Lung (tissue), 12 donors: Measurements from ENCODE around the gene TCF7. TPM values are rescaled to one million over a fixed set of nuclear protein-coding genes. Genes with fewer than 3 reads are reported as not detected.

Experiments
- ATAC-seq: fragments of 200-7000 bp; cut with Tn5 transposase; one replicate; pipeline ENCODE4 v1.9.1; 2020; ENCODE audit warnings: moderate number of reproducible peaks; ENCODE audit not compliant: insufficient read depth, low FRiP score
- DNase-seq, 3 donors: peaks; one replicate each; pipeline ENCODE4 v3.0.0-alpha.2; 2013 to 2017
- H3K27ac ChIP-seq, 2 donors: one replicate each; pipeline ENCODE4 v1.5.1; 2013; ENCODE audit warnings: mild to moderate bottlenecking in 2 of 2, moderate library complexity in 2 of 2, control low read depth in 1 of 2, inconsistent platforms in 1 of 2, low read depth in 1 of 2, low read length in 1 of 2
- H3K27me3 ChIP-seq, 3 donors: one replicate each; pipeline ENCODE4 v1.5.1; 2013; ENCODE audit warnings: low read length in 2 of 3; ENCODE audit not compliant: control insufficient read depth in 3 of 3, insufficient read depth in 3 of 3
- H3K36me3 ChIP-seq, 4 donors: one replicate each; pipeline ENCODE4 v1.5.1; 2013; ENCODE audit warnings: low read length in 4 of 4, mild to moderate bottlenecking in 1 of 4, moderate library complexity in 1 of 4; ENCODE audit not compliant: control insufficient read depth in 4 of 4, insufficient read depth in 4 of 4
- H3K4me1 ChIP-seq, 5 donors: one replicate each; pipeline ENCODE4 v1.5.1; 2013; ENCODE audit warnings: low read length in 5 of 5, mild to moderate bottlenecking in 2 of 5, moderate library complexity in 1 of 5; ENCODE audit not compliant: control insufficient read depth in 5 of 5, insufficient read depth in 5 of 5
- H3K4me3 ChIP-seq: one replicate; pipeline ENCODE4 v1.5.1; 2013; ENCODE audit warnings: mild to moderate bottlenecking, control low read depth, moderate library complexity
- H3K9ac ChIP-seq, 2 donors: one replicate each; pipeline ENCODE4 v1.5.1; 2013; ENCODE audit warnings: low read length in 2 of 2, control low read depth in 1 of 2; ENCODE audit not compliant: insufficient read depth in 1 of 2
- H3K9me3 ChIP-seq, 4 donors: one replicate each; pipeline ENCODE4 v1.5.1; 2013; ENCODE audit warnings: low read length in 3 of 4, mild to moderate bottlenecking in 1 of 4, moderate library complexity in 1 of 4; ENCODE audit not compliant: control insufficient read depth in 4 of 4, insufficient read depth in 3 of 4
- CTCF ChIP-seq: IDR thresholded peaks from 2 replicates; pipeline ENCODE4 v1.5.1; 2012; ENCODE audit warnings: mild to moderate bottlenecking; ENCODE audit errors: control extremely low read depth, extremely low read depth
- WGBS, 2 donors: extraction: QIAGEN DNeasy Blood & Tissue Kit; methylation state at CpG; one replicate each; pipeline ENCODE4 v1.1.7; 2013; 5-methylcytosine and 5-hydroxymethylcytosine counted together
- polyA plus RNA-seq, 2 donors: library from polyadenylated mRNA; stranded (reverse); fragments of 200-250 nt; gene quantifications; one replicate each; pipeline ENCODE4 v1.2.1, GENCODE V29; 2013
- total RNA-seq, 2 donors: library from RNA; depleted of rRNA in 1 of 2; stranded (reverse); fragments of >200 nt in 1 of 2; gene quantifications; one replicate each; pipeline ENCODE4 v1.2.1, GENCODE V29; 2014 to 2021
- donor health status: control.
- donor health status: control.
- donor health status: Bipolar disorder and iron deficiency.
- donor health status: healthy.
- donor health status: DM: yes; HTN: yes; CAD: no.

The TCF7 gene
- total and polyA plus RNA-seq, 4 donors, result 2.9 to 6.0 (median 3.4) TPM

DNA sequence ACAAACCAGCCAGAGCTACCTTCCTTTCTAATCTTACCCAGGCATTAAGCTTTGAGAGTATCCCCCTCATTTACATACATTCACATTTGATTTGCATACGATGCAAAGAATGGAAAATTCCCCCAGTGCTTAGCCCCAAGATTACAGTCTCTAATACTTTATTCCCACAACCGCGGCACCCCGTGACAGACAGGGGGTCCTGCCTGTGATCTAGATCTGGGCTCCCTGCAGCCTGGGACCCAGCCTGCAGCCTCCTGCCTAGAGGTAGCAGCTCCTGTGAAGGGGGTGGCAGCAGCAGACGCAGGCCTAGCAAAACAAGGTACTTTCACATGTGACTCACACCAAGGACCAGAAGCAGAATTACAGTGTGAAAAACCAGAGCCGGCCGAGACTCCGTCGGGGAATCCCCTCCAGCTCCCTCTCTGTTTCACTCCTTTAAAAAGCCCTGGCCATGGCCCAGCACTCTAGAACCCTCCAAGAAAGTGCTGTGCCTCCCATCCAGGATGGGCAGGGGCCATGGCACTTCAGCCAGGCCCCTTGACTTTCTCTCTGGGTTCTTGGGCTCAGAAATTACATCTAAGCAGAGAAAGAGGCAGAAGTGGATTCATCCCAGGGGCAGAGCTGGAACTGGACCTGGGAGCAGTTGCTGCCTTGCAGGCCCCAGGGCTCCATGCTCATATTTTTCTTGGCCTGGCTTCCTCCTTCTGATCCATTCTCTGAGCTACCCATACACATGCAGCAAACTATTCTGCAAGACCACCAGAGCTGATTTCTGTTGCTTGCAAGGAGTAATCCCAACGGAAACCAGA lies 14.0 kb upstream of the TCF7 start:
- H3K9ac ChIP-seq, result no peak overlapping the region

GRCh38 chr5:134101686-134102439 lies 12.6 kb upstream of the TCF7 start:
- 34 to 36% methylated on average over 17 to 20 of the region's 20 CpGs for WGBS, 2 donors
- no peaks in the 10 kb centered on the region for H3K36me3 ChIP-seq
- DNase-seq, result peak; percentile 29 to 63 (median 34)
- no peaks in the 10 kb centered on the region for H3K9me3 ChIP-seq
- no peak overlapping the region for H3K4me3 ChIP-seq
- no peak overlapping the region for H3K27ac ChIP-seq
- ATAC-seq, result peak; percentile 79
- TF ChIP-seq CTCF, result peak; percentile 68
- peaks cover 0 to 5% (median 0%) of the 10 kb centered on the region in 5 donors for H3K4me1 ChIP-seq
- H3K9ac ChIP-seq, result no peak overlapping the region
- no peaks in the 10 kb centered on the region for H3K27me3 ChIP-seq

More for the DNA sequence above, 14.0 kb upstream of the TCF7 start:
- Histone ChIP-seq H3K36me3 (no peaks in the 10 kb centered on the region), H3K4me3 (no peak overlapping the region), H3K4me1 (peaks cover 0 to 5% (median 0%) of the 10 kb centered on the region in 5 donors), H3K27me3 (no peaks in the 10 kb centered on the region), H3K27ac (no peak overlapping the region), H3K9me3 (no peaks in the 10 kb centered on the region)
- no peak for TF ChIP-seq CTCF
- DNase-seq (no peak), ATAC-seq (no peak)
- WGBS, 2 donors, result 69 to 83% methylated on average over 10 of the region's 10 CpGs

DNA sequence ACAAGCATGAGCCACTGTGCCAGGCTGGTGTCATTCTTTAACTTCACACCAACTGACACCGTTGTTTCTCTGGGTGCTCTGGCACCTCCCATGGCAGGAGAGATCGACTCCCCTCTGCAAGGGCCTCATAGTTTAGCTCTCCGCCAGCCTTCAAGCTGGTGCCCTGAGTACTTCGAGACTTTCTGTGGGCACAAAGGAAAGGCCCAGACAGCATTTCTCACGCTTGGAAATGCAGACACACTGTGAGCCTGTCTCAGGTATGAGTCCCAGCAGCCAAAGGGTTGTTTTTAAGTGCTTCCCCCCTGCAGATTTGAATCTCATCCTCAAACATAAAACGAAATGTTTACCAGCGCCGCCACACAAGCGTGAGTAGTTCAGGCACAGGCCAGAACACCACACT lies 11.1 kb upstream of the TCF7 start:
- Histone ChIP-seq H3K9me3 (no peaks in the 10 kb centered on the region), H3K4me3 (no peak overlapping the region), H3K9ac (no peak overlapping the region), H3K27me3 (no peaks in the 10 kb centered on the region), H3K27ac (no peak overlapping the region), H3K36me3 (no peaks in the 10 kb centered on the region), H3K4me1 (peaks cover 0 to 5% (median 0%) of the 10 kb centered on the region in 5 donors)
- 81 to 92% methylated on average over 9 of the region's 9 CpGs for WGBS, 2 donors
- no peak for TF ChIP-seq CTCF
- ATAC-seq (no peak), DNase-seq (no peak)
